ENCODE measurements around the gene CHSY1.
A peak's percentile ranks its signal among the peaks of the same experiment; 100 is the strongest.
"Not testable (repeated sequence)": the region's sequence is repeated elsewhere in the genome, so short reads cannot be mapped to it uniquely, and the experiment has no call there.

The CHSY1 gene

DNA sequence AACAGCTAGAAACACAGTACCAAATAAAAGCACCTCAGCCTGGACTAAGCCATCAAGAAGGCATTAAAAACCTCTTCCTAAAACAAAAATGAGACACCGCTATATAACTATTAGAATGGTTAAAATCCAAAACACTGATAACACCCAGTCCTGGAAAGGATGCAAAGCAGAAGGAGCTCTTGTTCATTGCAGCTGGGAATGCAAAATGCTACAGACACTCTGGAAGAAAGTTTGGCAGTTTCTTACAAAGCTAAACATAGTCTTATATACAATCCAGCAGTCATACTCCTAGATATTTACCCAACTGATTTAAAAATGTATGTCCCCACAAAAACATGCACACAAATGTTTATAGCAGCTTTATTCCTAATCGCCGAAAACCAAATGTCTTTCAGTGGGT, 35.7 kb downstream of the CHSY1 start:
- Histone ChIP-seq H3K27ac (no peak overlapping the region), H3K4me3 (no peak overlapping the region)
- no peak for DNase-seq (ENCODE audit: low spot score)
- TF ChIP-seq, protein P1, sequence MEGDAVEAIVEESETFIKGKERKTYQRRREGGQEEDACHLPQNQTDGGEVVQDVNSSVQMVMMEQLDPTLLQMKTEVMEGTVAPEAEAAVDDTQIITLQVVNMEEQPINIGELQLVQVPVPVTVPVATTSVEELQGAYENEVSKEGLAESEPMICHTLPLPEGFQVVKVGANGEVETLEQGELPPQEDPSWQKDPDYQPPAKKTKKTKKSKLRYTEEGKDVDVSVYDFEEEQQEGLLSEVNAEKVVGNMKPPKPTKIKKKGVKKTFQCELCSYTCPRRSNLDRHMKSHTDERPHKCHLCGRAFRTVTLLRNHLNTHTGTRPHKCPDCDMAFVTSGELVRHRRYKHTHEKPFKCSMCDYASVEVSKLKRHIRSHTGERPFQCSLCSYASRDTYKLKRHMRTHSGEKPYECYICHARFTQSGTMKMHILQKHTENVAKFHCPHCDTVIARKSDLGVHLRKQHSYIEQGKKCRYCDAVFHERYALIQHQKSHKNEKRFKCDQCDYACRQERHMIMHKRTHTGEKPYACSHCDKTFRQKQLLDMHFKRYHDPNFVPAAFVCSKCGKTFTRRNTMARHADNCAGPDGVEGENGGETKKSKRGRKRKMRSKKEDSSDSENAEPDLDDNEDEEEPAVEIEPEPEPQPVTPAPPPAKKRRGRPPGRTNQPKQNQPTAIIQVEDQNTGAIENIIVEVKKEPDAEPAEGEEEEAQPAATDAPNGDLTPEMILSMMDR (IDR thresholded peaks at IDR 0.05), result no peak

DNA sequence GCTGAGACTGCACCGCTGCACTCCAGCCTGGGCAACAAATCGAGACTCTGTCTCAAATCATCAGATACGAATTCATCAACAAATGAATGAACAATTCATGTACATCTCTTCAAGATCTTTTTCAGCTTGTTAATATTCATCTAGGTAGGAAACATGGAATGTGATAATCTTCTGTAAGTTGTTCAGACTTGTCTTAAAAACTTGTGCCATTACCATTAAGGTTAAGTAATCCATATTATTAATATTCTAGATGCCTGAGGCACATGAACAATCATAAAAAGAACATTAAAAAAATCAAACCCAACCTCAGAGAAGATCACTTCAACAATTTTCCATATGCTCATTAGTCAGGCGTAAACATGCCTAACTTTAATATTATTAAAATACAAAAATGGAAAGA, 36.2 kb downstream of the CHSY1 start:
- Histone ChIP-seq H3K27ac (no peak overlapping the region), H3K4me3 (no peak overlapping the region)
- no peak for DNase-seq (ENCODE audit: low spot score)
- TF ChIP-seq, protein P1 (IDR thresholded peaks at IDR 0.05), result no peak

DNA sequence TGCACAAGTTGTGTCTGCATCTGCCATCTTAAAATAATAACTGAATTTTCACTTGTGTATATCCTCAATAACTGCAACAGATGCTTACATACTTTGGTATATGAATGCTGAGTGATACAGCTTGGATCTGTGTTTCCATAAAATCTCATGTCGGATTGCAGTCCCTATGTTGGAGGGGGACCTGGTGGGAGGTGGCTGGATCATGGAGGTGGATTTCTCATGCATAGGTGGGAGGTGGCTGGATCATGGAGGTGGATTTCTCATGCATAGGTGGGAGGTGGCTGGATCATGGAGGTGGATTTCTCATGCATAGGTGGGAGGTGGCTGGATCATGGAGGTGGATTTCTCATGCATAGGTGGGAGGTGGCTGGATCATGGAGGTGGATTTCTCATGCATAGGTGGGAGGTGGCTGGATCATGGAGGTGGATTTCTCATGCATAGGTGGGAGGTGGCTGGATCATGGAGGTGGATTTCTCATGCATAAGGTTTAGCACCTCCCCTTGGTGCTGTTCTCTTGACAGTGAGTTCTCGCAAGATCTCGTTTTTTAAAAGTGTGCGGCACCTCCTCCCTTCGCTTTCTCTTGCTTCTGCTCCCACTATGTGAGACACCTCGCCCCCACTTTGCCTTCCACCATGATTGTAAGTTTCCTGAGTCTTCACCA, 37.3 kb downstream of the CHSY1 start:
- not testable (repeated sequence) for H3K4me3 ChIP-seq; DNase-seq (ENCODE audit: low spot score); H3K27ac ChIP-seq

DNA sequence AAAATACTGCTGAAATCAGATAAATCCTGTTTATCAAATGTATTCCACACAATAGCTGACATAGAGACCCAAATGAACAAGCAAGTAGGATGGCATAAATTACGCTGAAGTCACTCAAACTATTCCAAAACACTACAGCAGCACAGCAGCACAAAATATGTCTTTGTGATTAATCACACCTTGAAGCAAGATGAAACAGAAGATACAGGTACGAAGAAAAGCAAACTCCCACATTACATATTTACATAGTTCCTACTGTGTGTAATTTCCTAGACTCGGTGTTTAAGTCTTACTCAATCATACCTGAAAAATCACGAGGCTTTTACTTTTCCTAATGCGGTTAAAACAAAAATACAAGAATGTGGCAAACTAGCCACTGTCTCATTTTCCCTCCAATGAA, 38.3 kb downstream of the CHSY1 start:
- TF ChIP-seq, protein P1 (IDR thresholded peaks at IDR 0.05), result no peak
- Histone ChIP-seq H3K27ac (no peak overlapping the region), H3K4me3 (no peak overlapping the region)
- no peak for DNase-seq (ENCODE audit: low spot score)

DNA sequence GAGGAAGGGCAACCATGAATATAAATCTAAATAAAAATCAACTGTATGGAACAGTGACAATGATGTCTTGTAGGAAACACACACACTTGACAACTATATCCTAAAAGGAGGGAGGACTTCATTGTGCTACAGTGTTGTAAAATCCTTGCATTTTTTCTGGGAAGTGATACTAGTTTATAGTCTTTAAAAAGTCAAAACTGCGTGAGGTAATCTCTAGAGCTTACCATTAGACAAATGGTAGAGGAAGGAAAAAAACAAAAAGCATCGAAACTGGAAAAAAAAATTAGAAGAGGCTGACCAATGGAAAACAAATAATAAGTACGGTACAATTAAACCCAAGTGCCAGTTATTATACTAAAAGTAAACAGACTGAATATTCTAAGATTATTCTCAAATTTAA, 38.7 kb downstream of the CHSY1 start:
- H3K4me3 ChIP-seq, result no peak overlapping the region
- TF ChIP-seq, protein P1 (IDR thresholded peaks at IDR 0.05), result no peak
- no peak overlapping the region for H3K27ac ChIP-seq
- DNase-seq (ENCODE audit: low spot score), result no peak

DNA sequence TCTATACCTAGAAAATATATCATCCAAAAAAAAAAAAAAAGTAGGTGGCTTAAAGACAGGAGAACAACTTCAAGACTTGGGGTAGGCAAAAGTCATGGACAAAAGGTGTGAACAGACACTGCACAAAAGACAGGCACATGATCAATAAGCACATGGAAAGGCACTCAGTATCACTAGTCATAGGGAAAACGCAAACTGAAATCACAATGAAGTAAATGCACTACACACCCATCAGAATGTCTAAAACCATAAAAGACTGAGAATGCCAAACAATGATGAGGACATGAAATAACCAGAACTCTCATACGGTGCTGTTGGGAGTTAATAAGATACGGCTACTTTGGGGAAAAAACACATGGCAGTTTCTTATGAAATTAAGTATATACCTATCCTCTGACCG, 40.0 kb downstream of the CHSY1 start:
- TF ChIP-seq, protein P1 (IDR thresholded peaks at IDR 0.05), result no peak
- no peak overlapping the region for H3K27ac ChIP-seq
- DNase-seq (ENCODE audit: low spot score), result no peak
- no peak overlapping the region for H3K4me3 ChIP-seq

DNA sequence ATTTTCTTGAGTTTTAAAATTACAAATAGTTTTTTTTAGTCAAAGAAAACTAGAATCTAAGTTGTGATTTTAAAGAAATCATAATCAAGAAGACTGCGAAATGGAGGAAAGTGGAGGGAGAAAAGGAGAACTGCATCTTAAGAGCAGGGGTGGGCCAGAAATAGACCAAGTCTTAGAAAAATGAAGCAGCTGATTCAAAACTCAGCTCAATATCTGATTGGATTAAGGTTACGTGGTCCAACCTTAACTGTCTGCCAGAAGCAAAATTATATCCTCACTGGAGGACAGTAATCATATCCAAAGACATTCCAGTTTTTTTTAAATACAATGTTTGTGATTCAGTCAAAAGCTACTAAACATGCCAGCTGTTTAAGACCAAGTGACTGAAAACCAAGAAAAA, 41.4 kb downstream of the CHSY1 start:
- TF ChIP-seq, protein P1 (IDR thresholded peaks at IDR 0.05), result no peak
- Histone ChIP-seq H3K4me3 (no peak overlapping the region), H3K27ac (peak overlapping the region; percentile 49 to 52)
- DNase-seq (ENCODE audit: low spot score), result no peak
